GM18505 (cell line): ENCODE results near the gene PLEKHA7.

Source experiments
- ATAC-seq: cut with Tn5 transposase; IDR thresholded peaks from one replicate; pipeline ENCODE4 v1.9.1; 2021; ENCODE audit not compliant: unreplicated experiment
- POLR2A ChIP-seq: IDR thresholded peaks from 4 replicates; pipeline ENCODE4 v1.6.1; 2011; ENCODE audit warnings: borderline replicate concordance; ENCODE audit not compliant: insufficient read depth, insufficient read length; ENCODE audit errors: extremely low read depth

The PLEKHA7 gene

GRCh38 chr11:16781936-16782919 lies 232.0 kb downstream of the PLEKHA7 start:
- no peak for ATAC-seq

DNA sequence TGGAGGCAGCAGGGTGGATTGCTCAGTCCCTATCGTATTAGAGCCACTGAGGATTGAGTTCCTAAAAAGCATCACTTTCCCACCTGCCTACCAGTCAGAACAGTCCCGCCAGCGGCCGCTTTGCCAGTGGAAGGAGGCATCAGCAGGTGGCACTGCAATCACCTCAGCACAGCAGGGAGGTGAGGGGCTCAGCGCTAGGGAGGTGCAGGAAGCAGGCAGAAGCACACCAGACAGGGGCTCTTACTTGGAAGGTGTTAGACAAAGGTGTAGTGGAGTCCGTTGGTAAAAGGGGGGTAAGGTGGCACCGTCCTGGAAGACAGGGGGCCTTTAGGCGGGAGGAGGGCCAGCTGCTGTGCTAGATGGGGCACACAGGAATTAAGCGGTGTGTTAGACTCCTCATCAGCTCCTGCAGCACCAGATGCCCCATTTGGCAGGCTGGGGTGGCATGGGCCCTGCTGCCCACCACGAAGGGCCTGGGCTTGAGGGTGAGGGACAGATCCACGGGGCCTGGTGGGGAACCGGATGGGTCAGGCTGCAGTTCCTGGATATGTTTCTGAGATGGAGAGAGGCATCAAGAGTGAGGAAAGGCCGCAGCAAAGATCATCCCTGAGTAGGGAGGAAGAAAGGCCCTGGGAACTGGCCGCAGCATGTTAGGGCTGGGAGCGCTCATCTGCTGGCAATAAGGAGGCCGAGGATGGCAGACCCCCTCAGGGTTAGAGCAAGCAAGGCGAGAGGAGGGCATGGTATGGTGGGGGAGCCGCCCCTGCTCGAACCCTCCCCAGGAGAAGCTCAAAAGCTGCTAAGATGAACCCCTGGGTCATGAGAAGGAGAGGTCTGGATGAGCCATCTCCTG lies 233.3 kb downstream of the PLEKHA7 start:
- TF ChIP-seq POLR2A: no peak
- no peak for ATAC-seq

More at GRCh38 chr11:16781936-16782919, 232.0 kb downstream of the PLEKHA7 start:
- no peak for TF ChIP-seq POLR2A

DNA sequence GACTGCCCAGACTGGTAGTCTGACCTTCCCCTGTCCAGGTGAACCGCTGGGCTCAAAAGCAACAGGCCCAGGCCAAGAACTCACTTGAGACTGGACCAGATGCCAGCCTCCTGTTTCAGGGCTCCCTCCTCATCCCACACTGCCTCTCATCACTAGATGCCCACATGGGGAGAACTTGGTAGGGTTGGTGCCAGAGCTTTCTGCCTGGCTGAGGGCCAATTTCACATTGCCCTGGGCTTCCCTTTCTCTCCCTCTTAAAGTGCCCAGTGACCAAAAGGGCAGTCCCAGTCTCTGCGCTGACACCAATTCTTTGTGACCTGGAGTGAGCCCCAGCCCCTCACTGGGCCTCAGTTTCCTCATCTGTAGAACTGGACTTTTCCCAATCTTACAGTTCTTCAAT lies 234.1 kb downstream of the PLEKHA7 start:
- TF ChIP-seq POLR2A: no peak
- ATAC-seq: no peak

DNA sequence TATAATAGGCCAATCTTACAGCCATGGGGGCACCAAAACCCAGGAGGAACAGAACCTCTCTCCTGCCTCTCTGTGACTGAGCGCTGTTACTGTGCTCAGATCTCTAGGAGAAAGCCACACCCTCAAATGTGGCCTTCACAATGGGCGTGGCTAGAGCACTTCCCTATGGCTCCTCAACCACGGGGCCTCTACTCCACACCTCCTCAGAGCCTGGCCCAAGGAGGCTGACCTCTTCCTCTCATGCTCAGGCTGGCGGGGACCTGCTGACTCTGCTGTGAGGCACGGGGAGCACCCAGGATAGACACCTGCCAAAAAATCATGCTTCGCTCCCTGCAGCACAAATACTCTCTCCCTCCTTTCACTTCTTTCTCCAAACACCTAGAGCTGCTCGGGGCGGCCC lies 234.8 kb downstream of the PLEKHA7 start:
- no peak for ATAC-seq
- TF ChIP-seq POLR2A: no peak

DNA sequence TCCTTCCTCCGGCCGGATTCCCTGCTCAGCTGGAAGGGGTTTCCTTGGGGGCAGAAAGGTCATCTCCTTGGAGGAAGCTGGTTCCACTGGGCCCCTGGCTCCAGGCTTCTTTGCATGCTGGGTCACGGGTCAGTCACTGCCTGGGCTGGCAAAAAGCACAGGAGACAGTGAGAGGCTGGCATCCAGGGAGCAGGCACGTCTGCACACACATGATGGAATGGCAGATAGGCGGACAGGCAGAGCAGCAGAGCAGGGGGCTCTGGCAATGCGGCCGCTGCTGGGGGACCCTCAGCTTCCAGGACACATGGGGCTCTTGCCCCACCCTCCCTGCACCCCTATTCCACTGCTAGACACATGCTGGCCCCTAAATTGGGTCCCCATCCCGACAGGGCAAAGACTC lies 235.3 kb downstream of the PLEKHA7 start:
- TF ChIP-seq POLR2A: no peak

GRCh38 chr11:16778286-16778685 lies 235.9 kb downstream of the PLEKHA7 start:
- no peak for TF ChIP-seq POLR2A
- ATAC-seq: no peak

More for the DNA sequence above, 235.3 kb downstream of the PLEKHA7 start:
- no peak for ATAC-seq

GRCh38 chr11:16777613-16777975 lies 236.6 kb downstream of the PLEKHA7 start:
- no peak for TF ChIP-seq POLR2A
- ATAC-seq: no peak

GRCh38 chr11:16776711-16777612 lies 237.3 kb downstream of the PLEKHA7 start:
- no peak for TF ChIP-seq POLR2A
- no peak for ATAC-seq

DNA sequence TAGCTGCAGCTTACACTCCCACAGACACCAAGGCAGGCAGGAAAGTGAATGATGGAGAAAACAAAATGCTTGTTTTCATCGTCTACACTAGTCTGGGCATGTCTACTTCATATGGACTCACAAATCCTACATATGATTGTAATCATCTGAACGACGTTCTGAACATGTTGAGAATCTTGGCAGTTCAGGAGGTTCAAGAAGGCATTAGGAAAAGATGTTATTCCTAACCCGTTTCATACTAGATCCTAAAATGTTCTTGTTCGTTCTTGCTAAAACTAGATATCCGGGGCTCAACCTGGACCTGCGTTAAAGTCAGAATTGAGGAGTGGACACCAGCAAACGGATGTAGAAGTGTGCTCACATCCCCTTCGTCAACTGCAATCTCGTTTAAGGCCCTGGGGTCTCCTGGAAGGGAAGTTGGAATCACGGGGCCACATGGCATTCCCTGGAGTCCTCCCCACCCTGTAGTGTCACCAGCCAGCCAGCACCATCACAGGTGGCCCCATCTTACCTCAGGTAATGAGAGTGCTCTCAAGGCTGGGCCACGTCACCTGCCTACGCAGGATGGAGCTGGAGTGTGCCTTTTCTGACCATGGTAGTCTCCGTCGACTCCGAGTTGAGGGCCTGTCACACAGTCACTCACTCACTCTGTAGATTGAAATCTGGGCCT lies 238.5 kb downstream of the PLEKHA7 start:
- no peak for ATAC-seq
- no peak for TF ChIP-seq POLR2A

- TF ChIP-seq POLR2A: no peak
- ATAC-seq: no peak
Measured at GRCh38 chr11:16774936-16775613, 239.1 kb downstream of the PLEKHA7 start.

GRCh38 chr11:16773981-16774935 lies 240.0 kb downstream of the PLEKHA7 start:
- ATAC-seq: no peak
- TF ChIP-seq POLR2A: no peak
